Stomach (tissue), 4 donors: ENCODE results near the gene RAP1A.

Source experiments
- CTCF ChIP-seq, 7 experiments: fragments of 450-650 bp in 4 of 7; fragments of 200-600 bp in 3 of 7; sonication (generic) in 3 of 7; IDR thresholded peaks; one replicate each; pipeline ENCODE4 v1.5.1; 2016 to 2019; ENCODE audit warnings: antibody characterized with exemption in 7 of 7, control low read depth in 2 of 7, mild to moderate bottlenecking in 1 of 7
- POLR2AphosphoS5 ChIP-seq, 3 donors: sonication (generic); formaldehyde crosslinking; IDR thresholded peaks; one replicate each; pipeline ENCODE4 v1.6.1; 2016; ENCODE audit warnings: antibody characterized with exemption in 3 of 3

GRCh38 chr1:111639602-111640198 lies 20.1 kb downstream of the RAP1A start:
- TF ChIP-seq CTCF (IDR thresholded peaks at IDR 0.05), result no peak
- TF ChIP-seq POLR2AphosphoS5 (IDR thresholded peaks at IDR 0.05), result no peak
